B cell (primary cell): ENCODE data around the gene EFCAB8. TPM values are rescaled to one million over a fixed set of nuclear protein-coding genes. Genes with fewer than 3 reads are reported as not detected.

Source experiments
- ATAC-seq: fragments of 200-7000 bp; cut with Tn5 transposase; one replicate; pipeline ENCODE4 v1.10.0; 2021; ENCODE audit warnings: low read depth, mild to moderate bottlenecking, moderate number of reproducible peaks, moderate library complexity
- CTCF ChIA-PET: fragments of 350-600 bp; sonication (Branson Sonifier 250); formaldehyde crosslinking; loops from one replicate; lab custom pipeline; 2021; ENCODE audit warnings: antibody characterized with exemption, inconsistent platforms; lab: Charles Lee
- POLR2A ChIA-PET: fragments of 350-600 bp; sonication (Branson Sonifier 250); formaldehyde crosslinking; loops from one replicate; lab custom pipeline; 2021; ENCODE audit warnings: antibody characterized with exemption; lab: Charles Lee
- DNase-seq: peaks from one replicate; pipeline ENCODE4 v3.0.0; 2013
- H2AFZ ChIP-seq: 2 replicates; pipeline ENCODE4 v1.6.1; 2012; ENCODE audit warnings: mild to moderate bottlenecking, low read depth, low read length; ENCODE audit not compliant: insufficient read depth, poor library complexity, severe bottlenecking
- H3K27ac ChIP-seq, 2 donors: 1 replicate in 1 of 2; 2 replicates in 1 of 2; pipeline ENCODE4 v1.5.1; 2012 to 2013; ENCODE audit warnings: low read length in 2 of 2, mild to moderate bottlenecking in 2 of 2, moderate library complexity in 1 of 2
- H3K27me3 ChIP-seq, 4 experiments: fragments of 200-600 bp in 1 of 4; sonication (generic) in 1 of 4; replicated peaks in 1 of 4; 1 replicate in 2 of 4; 2 replicates in 2 of 4; pipeline versions ENCODE4 v1.6.1 to v1.7.0; 2013 to 2016; ENCODE audit warnings: low read length in 3 of 4, mild to moderate bottlenecking in 2 of 4, mixed read lengths in 1 of 4, moderate library complexity in 1 of 4; ENCODE audit not compliant: insufficient read depth in 4 of 4, control insufficient read depth in 3 of 4; ENCODE audit errors: control extremely low read depth in 1 of 4
- H3K36me3 ChIP-seq, 2 experiments: replicated peaks in 1 of 2; 1 replicate in 1 of 2; 2 replicates in 1 of 2; pipeline versions ENCODE4 v1.6.1 to v1.7.1; 2013; ENCODE audit warnings: low read length in 1 of 2; ENCODE audit not compliant: insufficient read depth in 2 of 2, control insufficient read depth in 1 of 2; ENCODE audit errors: control extremely low read depth in 1 of 2, extremely low read depth in 1 of 2
- H3K4me1 ChIP-seq, 2 donors: fragments of 200-600 bp in 1 of 2; sonication (generic) in 1 of 2; 1 replicate in 1 of 2; 2 replicates in 1 of 2; pipeline versions ENCODE4 v1.5.1 to v1.6.1; 2013 to 2017; ENCODE audit warnings: low read length in 2 of 2; ENCODE audit not compliant: control insufficient read depth in 2 of 2, insufficient read depth in 2 of 2
- H3K4me2 ChIP-seq: replicated peaks from 2 replicates; pipeline ENCODE3; 2012; ENCODE audit warnings: mild to moderate bottlenecking, low read depth, low read length; ENCODE audit not compliant: poor library complexity, severe bottlenecking
- H3K4me3 ChIP-seq, 5 experiments: fragments of 200-600 bp in 1 of 5; sonication (generic) in 1 of 5; 1 replicate in 3 of 5; 2 replicates in 2 of 5; pipeline versions ENCODE4 v1.5.1 to v1.7.0; 2011 to 2016; ENCODE audit warnings: low read length in 4 of 5, mild to moderate bottlenecking in 4 of 5, low read depth in 2 of 5, control low read depth in 1 of 5, moderate library complexity in 1 of 5; ENCODE audit not compliant: insufficient read depth in 1 of 5; ENCODE audit errors: control extremely low read depth in 1 of 5, extremely low read depth in 1 of 5
- H3K79me2 ChIP-seq: fragments of 200-600 bp; sonication (generic); one replicate; pipeline ENCODE4 v1.6.0; 2016; ENCODE audit warnings: low read length; ENCODE audit not compliant: control insufficient read depth, insufficient read depth
- H3K9ac ChIP-seq: fragments of 200-600 bp; sonication (generic); 2 replicates; pipeline ENCODE4 v1.6.1; 2017; ENCODE audit warnings: mild to moderate bottlenecking, low read length, moderate library complexity
- H3K9me3 ChIP-seq, 3 donors: one replicate each; pipeline versions ENCODE4 v1.6.1 to v1.7.1; 2013; ENCODE audit warnings: low read length in 2 of 3; ENCODE audit not compliant: control insufficient read depth in 2 of 3, insufficient read depth in 1 of 3; ENCODE audit errors: control extremely low read depth in 1 of 3
- H4K20me1 ChIP-seq: 2 replicates; pipeline ENCODE4 v1.6.0; 2012; ENCODE audit warnings: mild to moderate bottlenecking, low read length; ENCODE audit not compliant: insufficient read depth, control insufficient read depth, poor library complexity, severe bottlenecking
- H3K27ac Mint-ChIP-seq: one replicate; pipeline ENCODE4 v1.8.0; 2021; ENCODE audit warnings: mixed read lengths
- H3K27me3 Mint-ChIP-seq: one replicate; pipeline ENCODE4 v1.8.0; 2021; ENCODE audit warnings: mixed read lengths
- H3K4me1 Mint-ChIP-seq: one replicate; pipeline ENCODE4 v1.8.0; 2021; ENCODE audit warnings: mixed read lengths
- H3K4me3 Mint-ChIP-seq: one replicate; pipeline ENCODE4 v1.8.0; 2021; ENCODE audit warnings: mixed read lengths
- H3K9me3 Mint-ChIP-seq: one replicate; pipeline ENCODE4 v1.8.0; 2022; ENCODE audit warnings: mixed read lengths; ENCODE audit not compliant: insufficient read depth
- EZH2 ChIP-seq: IDR thresholded peaks from 2 replicates; pipeline ENCODE4 v1.6.1; 2012; ENCODE audit warnings: borderline replicate concordance, low read depth, mild to moderate bottlenecking, moderate library complexity, low read length; ENCODE audit not compliant: insufficient read depth, poor library complexity, severe bottlenecking
- WGBS: methylation state at CpG from one replicate; pipeline ENCODE4 v1.1.5; 2013; ENCODE audit warnings: missing lambda C conversion rate; ENCODE audit not compliant: insufficient coverage; 5-methylcytosine and 5-hydroxymethylcytosine counted together
- intact Hi-C: fragments of 100-400 bp; cut with micrococcal nuclease; formaldehyde crosslinking; loops from one replicate; pipeline ENCODE4 v1.10.0; 2022
- polyA plus RNA-seq: library from polyadenylated mRNA; depleted of rRNA; stranded (reverse); fragments of >200 nt; gene quantifications from 2 replicates; pipeline ENCODE4 v1.2.3, GENCODE V29; 2012
- total RNA-seq, 2 donors: library from RNA; stranded (reverse); fragments of 120-200 nt in 1 of 2; gene quantifications; 1 replicate in 1 of 2; 2 replicates in 1 of 2; pipeline versions ENCODE4 v1.2.3 to v1.2.4, GENCODE V29; 2013 to 2022
- TF ChIP-seq, protein P1 (sequence below): fragments of 200-600 bp; IDR thresholded peaks from one replicate; pipeline ENCODE4 v1.8.0; 2022; ENCODE audit warnings: antibody characterized with exemption, mild to moderate bottlenecking

EFCAB8 gene
- total and polyA plus RNA-seq, 2 donors (not counting 1 experiment from before 2014, with no cell fraction given) = 0.72 to 2.3 TPM

DNA sequence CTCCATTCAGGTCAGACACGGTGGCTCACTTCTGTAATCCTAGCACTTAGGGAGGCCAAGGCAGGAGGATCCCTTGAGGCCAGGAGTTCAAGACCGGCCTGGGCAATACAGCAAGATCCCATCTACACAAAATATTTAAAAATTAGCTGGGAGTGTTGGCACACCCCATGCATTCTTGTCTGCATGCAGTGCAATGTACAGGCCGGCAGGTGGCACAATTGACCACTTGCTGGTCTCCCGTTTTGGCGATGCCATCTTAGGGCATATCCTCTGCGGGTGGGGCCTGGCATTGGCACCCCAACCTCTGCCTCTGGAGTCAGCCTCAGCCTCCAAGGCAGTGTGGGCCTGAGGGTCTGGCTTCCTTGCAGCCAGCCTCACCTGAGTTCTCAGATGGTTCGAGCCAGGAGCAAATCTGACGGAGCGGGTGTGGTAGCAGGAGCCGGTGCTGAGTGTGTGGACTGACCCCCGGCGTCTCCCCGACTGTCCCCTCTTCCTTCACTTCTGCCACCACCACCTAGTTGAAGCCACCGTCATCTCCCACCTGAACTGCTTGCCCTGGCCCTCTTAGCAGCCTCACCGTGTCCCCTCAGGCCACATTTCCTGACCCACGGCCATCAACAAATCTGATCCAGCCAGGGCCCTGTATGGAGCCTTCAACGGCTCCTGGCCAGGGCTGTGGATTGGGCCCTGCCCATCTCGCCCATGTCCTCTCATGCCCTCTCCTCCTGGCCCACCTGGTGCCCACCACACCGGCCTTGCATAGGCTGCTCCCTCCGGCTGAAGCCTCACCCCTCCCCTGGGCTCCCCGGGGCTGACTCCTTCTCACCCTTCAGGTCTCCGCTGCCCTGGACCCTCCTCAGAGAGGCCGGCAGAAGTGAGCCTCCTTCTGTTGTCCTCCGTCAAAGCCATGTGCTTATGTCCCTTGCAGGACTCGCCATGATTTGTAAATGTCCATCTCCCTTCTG lies 44.0 kb downstream of the EFCAB8 start:
- no peaks in the 10 kb centered on the region for H3K27me3 Mint-ChIP-seq
- H3K4me1 Mint-ChIP-seq = peaks cover 2% of the 10 kb centered on the region
- Histone ChIP-seq H2AFZ (peak overlapping the region; percentile 69), H3K27ac (no peak overlapping the region), H3K4me1 (peaks cover 0 to 4% of the 10 kb centered on the region in 2 donors), H3K79me2 (no peaks in the 10 kb centered on the region), H3K36me3 (no peaks in the 10 kb centered on the region), H3K9me3 (no peaks in the 10 kb centered on the region), H3K4me3 (no peak overlapping the region), H3K4me2 (peak overlapping the region; percentile 30), H3K9ac (no peak overlapping the region), H4K20me1 (no peaks in the 10 kb centered on the region), H3K27me3 (no peaks in the 10 kb centered on the region)
- 72% methylated on average over 24 of the region's 25 CpGs for WGBS
- DNase-seq (peak; percentile 75), ATAC-seq (peak; percentile 76)
- intact Hi-C loops = loop anchor here (1.0 to 2.0 kb wide), 4 partner anchors 102 to 397 kb away; partner anchors contain the start of gene SUN5
- TF ChIP-seq, protein P1, sequence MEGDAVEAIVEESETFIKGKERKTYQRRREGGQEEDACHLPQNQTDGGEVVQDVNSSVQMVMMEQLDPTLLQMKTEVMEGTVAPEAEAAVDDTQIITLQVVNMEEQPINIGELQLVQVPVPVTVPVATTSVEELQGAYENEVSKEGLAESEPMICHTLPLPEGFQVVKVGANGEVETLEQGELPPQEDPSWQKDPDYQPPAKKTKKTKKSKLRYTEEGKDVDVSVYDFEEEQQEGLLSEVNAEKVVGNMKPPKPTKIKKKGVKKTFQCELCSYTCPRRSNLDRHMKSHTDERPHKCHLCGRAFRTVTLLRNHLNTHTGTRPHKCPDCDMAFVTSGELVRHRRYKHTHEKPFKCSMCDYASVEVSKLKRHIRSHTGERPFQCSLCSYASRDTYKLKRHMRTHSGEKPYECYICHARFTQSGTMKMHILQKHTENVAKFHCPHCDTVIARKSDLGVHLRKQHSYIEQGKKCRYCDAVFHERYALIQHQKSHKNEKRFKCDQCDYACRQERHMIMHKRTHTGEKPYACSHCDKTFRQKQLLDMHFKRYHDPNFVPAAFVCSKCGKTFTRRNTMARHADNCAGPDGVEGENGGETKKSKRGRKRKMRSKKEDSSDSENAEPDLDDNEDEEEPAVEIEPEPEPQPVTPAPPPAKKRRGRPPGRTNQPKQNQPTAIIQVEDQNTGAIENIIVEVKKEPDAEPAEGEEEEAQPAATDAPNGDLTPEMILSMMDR = peak; percentile 99
- no peak for TF ChIP-seq EZH2
- H3K9me3 Mint-ChIP-seq = no peaks in the 10 kb centered on the region
- H3K27ac Mint-ChIP-seq = no peak overlapping the region
- POLR2A ChIA-PET = interaction anchor here (0.6 kb wide), 1 partner anchor 95 kb away, joined by 4 read pairs; no protein-coding TSS in a partner anchor
- CTCF ChIA-PET = interaction anchor here (0.6 to 3.3 kb wide), 36 partner anchors 10 to 1227 kb away, joined by 3 to 25 read pairs (median 4); partner anchors contain the start of genes BPIFB2 and SUN5
- no peak overlapping the region for H3K4me3 Mint-ChIP-seq
